HG03520 (cell line): ENCODE measurements around the gene SLC18A3.

ENCODE experiments used
- ATAC-seq: cut with Tn5 transposase; IDR thresholded peaks from one replicate; pipeline ENCODE4 v1.9.1; 2021; ENCODE audit warnings: mild to moderate bottlenecking, moderate library complexity; ENCODE audit not compliant: unreplicated experiment

SLC18A3 gene

DNA sequence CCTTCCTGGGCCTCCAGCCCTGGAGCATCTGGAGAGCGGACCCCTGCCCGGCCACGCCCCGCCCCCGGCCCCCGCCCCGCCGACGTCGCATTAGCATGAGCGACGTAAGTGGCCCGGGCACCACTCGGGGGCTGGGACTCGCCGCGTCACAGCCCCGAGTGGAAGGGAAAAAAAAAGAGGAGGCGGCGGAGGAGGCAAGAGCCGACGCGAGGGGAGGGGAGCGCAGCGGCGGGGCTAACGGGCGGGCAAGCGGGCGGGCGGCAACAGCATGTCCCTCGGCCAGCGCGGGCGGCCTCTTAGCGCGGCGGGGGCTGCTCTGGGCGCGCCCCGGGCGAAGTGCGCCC, at the start of gene SLC18A3:
TSS of gene SLC18A3 (plus strand) at position 197 of the 344 bp plus-strand sequence. CDS start 431 bp downstream, outside the sequence.
- no peak for ATAC-seq

DNA sequence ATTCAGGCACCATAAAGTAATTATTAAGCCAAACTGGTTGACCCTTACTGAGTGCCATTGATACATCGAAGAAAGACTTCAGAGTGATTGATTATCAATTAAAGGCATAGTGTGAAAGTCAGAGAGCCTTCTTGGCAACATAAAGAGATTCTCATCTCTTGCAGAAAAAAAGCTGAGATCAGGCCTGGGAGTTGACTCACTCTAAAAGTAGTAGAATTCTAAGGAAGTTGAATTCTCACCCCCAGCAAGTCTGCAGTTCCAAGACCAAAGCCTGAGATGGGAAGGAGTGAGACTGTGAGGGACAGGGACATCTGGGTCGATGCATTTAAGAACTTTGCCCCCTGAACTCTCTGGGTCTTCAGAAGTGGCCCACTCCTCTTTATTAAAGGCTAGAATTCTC, 49.6 kb upstream of the SLC18A3 start:
- no peak for ATAC-seq

DNA sequence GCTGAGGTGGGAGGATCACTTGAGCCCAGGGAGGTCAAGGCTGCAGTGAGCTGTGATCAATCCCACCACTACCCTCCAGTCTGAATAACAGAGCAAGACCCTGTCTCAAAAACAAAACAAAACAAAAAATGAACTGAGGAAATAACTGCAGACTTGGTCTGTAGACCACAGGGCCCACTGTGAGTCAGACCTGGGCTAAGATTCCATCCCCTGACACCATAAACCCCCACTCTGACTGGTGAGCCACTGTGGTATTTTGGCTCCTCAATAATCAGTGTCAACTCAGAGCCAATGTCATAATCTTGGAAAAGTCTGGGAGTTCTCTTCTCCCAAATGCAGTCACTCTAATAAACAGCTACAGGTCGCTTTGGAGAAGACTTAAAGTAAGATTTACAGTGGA, 47.2 kb upstream of the SLC18A3 start:
- ATAC-seq, result no peak

DNA sequence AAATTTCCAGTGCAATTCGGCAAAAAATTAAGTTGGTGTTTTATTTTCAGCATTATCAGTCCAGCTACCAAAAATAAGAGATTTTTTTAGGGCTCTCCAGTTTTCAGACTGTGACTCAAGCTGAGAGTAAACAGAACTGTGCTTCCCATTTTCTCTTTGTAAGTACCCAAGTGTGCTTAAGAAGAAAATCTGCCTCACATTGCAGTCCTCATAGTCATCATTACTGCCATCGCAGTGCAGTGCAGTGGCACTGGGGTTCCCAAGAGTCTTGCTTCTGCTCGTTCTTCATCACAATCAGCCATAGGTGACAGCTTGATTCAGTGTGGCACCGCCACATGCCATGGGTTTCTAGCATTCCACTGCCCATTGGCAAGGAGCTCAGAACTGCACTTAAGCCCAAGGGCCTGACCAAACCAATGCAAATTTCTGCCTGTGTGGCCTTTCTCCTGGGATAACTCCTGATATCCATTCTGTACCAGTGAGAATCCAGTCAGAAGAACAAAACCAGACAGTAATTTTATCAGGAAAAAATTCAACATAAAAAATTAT, 45.6 kb upstream of the SLC18A3 start:
- ATAC-seq, result no peak

DNA sequence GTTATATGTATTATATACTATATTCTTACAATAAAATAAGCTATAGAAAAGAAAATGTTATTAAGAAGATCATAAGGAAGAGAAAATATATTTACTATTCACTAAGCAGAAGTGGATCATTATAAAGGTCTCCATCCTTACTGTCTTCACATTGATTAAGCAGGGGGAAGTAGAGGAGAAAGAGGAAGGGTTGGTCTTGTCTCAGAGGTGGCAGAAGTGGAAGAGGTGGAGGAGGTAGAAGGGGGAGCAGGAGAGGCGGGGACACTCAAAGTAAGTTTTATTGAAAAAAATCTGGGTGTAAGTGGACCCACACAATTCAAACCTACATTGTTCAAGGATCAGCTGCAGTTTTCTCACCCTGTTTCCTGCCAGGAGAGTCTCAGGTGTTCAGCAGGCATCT, 42.3 kb upstream of the SLC18A3 start:
- ATAC-seq, result no peak

DNA sequence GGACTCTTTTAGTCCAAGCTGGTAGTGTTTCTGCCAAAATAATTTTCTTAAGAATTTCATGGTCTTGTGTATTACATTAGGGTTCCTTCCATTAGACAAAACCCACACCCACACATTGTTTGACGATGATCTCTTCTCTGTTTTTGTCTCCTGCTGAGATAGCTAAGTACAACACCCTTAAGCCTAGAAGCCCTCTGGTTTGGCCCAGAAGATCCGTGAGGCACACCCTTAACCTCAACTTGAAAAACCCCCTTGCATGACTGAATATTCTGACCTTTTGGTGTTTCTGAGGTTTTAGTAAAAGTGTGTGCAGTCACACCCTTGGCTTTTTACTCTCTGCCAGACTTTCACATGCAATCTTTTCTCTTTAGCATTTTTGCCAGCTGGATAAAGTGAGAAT, 41.9 kb upstream of the SLC18A3 start:
- ATAC-seq, result peak; percentile 66

DNA sequence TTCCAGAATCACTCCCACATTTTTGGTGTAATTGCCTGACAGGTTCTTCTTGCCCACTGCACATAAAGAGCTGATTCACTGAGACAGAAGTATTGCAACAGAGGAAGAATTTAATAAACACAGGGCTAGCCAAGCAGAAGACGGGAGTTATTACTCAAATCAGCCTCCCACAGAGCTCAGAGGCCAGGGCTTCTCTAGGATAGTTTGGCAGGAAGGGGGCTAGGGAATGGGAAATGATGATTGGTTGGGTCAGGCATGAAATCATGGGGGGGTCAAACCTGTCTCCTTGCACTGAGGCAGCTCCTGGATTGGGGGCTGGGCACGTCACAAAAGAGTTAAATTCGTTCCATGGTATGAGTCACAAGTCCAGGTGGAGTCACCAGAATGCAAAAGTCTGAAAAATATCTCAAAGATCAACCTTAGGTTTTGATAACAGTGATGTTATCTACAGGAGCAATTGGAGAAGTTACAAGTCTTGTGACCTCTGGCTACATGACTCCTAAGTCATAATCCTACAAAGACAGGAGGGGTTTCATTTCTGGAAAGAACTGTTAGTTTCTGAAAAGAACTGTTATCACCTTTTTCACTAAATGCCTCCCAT, 41.0 kb upstream of the SLC18A3 start:
- no peak for ATAC-seq

DNA sequence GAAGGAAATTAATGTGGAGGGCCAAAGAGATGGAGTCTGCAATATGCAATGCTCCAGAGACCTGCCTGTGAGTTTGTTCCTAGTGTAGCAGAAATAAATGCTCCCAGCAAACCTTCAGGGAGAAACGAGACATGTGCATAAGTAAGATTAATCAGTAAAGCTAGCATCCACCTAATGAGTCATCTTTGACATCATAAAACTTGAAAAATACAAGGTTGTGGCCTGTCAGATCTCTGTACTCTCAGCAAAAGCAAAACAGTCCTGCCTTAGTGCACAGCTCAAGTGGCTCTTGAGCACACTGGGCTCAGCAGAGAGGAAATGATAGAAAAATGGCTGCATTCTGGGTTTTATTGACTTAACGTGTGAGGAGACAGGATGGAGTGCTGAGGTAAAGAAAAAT, 38.7 kb upstream of the SLC18A3 start:
- ATAC-seq, result no peak

DNA sequence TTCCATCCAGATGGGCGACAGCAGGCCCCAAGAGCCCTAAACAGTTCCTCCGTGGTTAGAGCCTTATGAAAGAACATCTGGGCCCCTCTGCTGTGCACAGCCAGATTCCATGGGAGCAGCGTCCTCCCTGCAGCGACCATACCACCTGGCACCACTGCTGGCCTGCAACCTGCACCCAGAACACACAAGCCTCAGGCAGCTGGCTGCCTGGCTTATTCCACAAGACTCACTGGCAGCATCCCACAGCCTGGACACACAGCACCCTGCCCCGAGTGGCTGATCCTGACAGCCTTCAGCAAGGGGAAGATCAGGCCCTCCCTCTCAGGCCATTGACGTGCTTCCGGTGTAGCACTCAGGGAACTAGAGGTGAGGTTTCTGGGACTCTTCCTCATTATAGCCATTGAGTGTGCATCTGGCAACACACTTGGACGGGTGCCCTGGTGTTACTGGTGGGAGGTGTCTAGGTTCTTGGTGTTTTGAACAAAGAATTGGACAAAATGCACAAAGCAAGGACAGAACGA, 37.5 kb upstream of the SLC18A3 start:
- no peak for ATAC-seq

DNA sequence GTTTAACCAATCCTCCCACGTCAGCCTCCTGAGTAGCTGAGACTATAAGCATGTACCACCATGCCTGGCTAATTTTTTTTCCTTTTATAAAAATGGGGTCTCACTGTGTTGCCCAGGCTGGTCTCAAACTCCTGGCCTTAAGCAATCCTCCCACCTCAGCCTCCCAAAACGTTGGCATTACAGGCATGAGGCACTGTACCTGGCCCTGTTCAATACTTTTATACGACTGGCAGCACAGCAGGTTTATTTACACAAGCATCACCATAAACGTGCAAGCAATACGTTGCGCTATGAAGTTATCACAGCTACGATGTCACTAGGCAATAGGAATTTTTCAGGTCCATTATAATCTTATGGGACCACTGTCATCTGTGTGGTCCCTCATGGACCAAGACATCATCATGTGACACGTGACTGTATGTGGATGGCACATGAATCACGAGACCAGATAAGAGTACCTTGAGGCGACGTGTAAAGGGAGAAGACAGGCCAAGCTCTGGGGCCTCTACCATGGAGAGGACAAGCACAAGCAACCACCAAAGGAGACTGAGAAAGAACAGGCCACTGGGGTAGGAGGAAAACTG, 34.5 kb upstream of the SLC18A3 start:
- ATAC-seq, result no peak

DNA sequence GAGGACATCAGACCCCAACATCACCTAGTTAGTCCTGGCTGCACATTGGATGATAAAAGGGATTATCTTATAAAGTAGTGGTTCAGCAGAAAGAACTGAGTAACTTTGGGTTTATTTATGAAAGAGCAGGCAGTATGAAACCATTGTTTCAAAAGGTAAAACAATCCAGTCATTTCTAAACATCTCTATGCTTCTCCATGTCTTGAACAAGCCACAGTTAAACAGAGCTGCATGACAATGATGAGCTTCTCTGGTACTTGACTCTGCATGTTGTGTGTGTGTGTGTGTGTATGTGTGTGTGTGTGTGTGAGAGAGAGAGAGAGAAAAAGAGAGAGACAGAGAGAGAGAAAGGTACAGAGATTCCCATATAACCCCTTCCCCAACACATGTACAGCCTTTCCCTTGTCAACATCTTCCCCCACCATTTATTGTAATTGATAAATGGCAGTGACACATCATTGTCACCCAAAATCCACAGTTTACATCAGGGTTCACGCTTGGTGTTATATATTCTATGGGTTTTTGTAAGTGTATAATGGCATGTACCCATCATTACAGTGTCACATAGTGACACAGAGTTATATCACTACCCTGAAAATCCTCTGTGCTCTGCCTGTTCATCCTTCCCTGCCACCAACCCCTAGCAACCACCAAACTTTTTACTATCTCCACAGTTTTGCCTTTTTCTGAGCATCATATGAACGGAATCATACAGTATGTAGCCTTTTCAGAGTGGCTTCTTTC, 32.8 kb upstream of the SLC18A3 start:
- no peak for ATAC-seq

DNA sequence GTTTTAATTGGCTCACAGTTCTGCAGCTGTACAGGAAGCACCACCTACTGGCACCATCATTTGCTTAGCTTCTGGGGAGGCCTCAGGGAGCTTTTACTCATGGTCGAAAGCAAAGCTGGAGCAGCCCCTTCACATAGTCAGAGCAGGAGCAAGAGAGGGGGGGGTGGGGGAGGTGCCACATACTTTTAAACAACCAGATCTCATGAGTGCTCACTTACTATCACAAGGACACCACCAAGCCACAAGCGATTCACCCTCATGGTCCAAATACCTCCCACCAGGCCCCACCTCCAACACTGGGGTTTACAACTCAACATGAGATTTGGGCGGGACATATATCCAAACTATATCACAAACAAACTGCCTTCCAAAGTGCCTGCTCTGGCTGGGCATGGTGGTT, 31.7 kb upstream of the SLC18A3 start:
- no peak for ATAC-seq

DNA sequence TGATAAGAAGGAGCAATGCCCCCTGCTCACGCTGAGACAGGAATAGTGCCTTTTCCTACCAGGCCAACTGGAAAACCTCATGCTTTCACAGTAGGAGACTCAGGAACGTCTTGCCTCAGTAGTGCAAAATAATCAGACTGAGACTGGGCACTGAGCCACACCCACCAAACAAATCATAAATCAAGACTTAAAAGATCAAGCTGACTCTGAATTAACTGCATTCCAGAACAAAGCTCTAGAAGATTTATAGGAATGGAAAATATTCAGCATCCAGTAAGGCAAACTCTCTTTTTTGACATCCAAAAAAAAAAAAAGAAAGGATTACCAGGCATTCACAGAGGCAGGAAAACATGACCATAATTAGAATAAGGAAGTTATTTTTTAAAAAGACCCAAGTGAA, 30.5 kb upstream of the SLC18A3 start:
- ATAC-seq, result no peak

DNA sequence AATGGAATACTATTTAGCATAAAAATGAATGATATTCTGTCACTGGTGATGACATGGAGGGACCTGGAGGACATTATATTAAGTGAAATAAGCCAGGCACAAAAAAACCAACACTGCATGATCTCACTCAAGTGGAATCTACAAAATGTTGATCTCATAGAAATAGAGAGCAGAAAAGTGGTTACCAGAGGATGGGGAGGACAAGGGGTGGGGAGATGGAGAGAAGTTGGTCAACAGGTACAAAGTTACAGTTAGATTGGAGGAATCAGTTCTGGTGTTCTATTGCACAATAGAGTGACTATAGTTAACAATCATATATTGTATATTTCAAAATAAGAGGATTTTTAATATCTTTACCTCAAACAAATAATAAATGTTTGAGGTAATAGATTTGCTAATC, 24.7 kb upstream of the SLC18A3 start:
- ATAC-seq, result no peak

DNA sequence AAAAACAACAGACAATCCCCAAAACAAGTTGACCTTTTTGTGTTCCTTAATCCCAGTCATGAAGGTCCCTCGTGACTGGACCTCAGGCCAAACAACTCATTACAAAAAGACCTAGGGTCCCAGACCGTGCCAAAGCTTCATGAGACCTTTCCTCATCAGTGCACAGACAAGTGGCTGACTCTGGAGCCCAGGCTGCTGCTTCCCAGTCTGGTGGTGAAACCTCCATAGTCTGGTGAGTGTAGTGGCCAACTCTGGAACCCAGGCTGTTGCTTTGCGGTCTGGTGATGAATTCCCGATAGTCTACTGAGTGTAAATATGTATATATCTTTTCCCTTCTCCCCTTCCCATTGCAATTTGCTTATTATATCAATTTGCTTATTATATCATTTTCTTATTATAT, 22.1 kb upstream of the SLC18A3 start:
- ATAC-seq, result no peak

DNA sequence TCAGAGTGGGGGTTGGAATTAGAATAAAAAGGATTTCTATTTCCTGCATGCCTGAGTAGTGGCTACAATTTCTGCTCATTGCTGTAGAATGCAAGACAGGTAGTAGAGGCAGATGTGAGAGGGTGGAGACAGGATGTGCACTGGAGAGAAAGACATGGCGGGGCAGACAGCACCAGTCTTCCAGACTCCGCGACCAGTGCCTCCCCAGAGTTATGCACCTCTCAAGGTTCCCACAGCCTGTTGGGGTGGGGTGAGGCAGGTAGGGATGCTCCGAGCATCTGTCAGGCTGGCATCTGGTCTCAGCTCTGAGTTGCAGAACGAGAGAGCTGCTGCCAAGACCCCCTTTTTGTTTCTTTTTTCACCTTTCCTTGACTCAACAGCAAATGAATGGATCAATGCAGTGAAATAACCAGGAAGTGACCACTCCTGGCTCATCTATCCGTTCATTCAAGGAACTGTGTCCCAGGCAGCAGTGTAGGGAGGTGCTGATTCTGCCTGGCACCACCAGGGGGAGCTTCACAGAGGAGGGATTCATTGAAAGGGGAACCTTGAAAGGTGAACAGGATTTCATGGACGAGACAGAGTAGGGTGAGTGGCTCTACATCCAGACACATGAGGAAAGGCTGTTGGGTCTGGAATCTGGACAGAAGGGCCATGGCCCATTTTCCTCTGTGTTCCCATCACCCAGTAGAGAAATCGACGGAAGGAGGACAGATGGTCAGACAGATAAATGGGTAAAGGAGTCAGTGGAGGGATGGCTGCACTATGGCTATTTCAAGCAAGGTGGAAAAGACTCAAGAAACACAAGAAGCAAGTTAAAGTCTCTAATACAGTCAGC, 17.2 kb upstream of the SLC18A3 start:
- ATAC-seq, result peak; percentile 83

DNA sequence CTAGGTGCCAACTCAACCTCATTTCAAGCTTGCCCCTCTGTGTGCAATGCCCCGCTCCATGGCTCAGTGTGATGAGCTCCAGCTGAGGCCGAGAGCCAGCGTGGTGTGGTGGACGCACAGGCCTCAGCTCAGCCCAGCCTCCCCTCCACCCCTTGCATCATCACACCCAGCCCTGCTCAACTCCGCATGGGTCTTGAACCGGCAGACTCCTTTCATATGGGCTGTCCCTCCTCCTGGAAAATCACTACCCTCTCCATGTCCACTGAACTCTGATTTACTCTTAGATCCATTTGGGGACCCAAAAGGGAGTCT, 16.6 kb upstream of the SLC18A3 start:
- no peak for ATAC-seq

DNA sequence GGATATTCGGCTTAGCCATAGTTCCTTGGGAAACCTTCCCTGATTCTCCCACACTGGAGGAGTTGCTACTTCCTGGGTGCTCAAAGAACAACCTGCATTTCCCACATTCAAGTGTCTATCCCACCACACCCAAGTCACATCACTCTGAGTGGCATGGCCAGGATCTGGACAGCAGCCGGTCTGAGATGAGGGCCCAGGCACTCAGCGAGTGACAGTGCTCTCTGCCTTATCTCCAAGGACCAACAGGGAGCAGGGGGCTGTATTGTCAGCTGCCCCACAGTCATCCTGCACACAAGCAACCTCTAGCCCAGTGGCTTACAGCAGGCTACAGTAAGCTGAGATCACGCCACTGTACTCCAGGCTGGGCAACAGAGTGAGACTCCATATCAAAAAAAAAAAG, 16.1 kb upstream of the SLC18A3 start:
- ATAC-seq, result no peak

DNA sequence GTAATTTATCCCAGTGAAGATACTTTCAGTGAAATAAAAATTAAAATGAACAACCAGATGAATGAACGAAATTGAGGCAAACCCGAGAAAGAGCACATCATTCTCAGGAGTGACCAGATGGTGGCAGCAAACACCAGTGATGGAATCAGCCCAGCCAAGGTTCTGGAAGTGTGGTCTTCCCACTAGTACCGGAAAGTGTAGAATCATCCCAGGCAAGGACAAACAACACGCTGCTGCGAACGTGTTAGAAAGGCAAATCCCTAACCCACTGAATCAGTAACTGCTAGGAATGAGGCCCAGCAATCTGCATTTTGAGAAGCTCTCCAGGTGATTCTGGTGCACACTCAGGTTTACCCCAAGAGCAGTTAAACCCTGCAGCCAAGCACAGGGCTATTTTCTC, 15.5 kb upstream of the SLC18A3 start:
- ATAC-seq, result no peak

DNA sequence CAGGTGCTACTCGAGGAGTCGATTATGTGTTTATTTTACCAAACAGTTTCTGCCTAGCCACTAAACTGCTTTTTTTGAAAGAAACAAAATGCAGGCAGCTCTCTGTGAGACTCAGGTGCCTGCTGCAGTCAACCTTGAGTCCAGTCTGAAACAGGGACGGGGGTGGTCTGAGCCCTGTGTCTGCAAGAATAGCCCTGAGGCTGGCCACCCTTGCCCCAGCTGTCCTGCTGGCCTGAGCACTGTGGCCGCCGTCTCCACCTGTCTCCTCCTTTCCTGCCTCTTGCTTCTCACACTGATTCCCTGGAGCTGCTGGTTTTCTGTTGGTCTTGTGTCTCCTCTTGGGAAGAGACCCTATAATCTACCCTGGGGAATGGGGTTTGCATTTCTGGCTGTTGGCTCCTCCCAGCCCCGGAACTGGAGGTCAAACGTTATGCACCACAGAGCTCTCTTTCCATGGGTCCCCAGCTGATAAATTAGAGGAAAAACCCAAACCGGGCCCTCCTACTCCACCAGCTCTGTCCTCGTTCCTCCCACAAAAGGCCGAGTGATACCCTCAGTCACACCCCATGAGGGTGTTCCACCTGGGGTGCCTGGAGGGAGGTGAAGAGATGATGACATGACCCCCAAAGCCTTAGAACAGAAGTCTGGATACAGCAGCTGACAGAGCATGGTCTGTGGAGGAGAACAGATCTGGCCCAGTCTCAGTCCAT, 15.0 kb upstream of the SLC18A3 start:
- ATAC-seq, result no peak
